Putamen (tissue), 1 donor: Measurements from ENCODE around the gene OTOA.
"Not testable (repeated sequence)": the region's sequence is repeated elsewhere in the genome, so short reads cannot be mapped to it uniquely, and the experiment has no call there.

Experiments used
- DNase-seq: peaks from one replicate; pipeline ENCODE4 v3.0.0-alpha.2; 2016; ENCODE audit warnings: low spot score

The OTOA gene

DNA sequence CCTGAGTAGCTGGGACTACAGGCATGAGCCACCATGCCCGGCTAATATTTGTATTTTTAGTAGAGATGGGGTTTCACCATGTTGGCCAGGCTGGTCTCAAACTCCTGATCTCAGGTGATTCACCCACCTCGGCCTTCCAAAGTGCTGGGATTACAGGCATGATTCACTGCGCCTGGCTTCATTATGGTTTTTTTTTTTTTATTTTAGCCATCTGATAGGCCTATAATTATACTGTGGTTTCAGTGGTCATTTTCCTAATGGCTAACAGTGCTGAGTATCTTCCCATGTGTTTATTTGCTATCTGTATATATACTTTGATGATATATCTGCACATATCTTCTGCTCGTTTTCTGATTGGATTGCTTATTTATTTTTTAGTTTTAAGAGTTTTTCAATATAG lies 10.7 kb downstream of the OTOA start:
- DNase-seq: not testable (repeated sequence)

DNA sequence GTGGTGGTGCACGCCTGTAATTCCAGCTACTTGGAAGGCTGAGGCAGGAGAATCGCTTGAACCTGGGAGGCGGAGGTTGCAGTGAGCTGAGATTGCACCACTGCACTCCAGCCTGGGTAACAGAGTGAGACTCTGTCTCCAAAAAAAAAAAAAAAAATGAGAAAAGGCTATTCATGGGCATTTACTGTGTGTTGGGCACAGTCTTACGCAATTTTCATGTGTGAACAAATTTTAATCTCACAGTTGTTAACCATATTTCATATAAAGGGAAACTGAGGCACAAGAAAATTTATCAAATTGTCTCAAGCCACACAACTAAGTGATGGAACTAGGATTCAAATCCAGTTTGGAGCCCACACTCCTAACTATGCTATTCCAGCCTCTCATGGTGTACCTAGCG lies 16.9 kb downstream of the OTOA start:
- DNase-seq: not testable (repeated sequence)

DNA sequence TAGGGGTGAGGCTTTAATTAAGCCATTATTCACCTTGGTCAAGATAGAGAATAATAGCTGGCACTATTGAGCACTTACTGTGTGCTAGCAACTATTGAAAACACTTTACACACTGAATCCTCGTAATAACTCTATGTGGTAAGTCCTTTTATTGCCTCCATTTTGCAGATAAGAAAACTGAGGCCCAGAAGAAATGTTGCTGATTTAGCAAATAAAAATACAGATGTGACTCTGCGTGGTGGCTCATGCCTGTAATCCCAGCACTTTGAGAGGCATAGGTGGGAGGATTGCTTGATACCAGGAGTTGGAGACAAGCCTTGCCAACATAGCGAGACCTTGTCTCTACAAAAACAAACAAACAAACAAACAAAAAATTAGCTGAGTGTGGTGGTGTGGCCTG lies 19.4 kb downstream of the OTOA start:
- DNase-seq: no peak

DNA sequence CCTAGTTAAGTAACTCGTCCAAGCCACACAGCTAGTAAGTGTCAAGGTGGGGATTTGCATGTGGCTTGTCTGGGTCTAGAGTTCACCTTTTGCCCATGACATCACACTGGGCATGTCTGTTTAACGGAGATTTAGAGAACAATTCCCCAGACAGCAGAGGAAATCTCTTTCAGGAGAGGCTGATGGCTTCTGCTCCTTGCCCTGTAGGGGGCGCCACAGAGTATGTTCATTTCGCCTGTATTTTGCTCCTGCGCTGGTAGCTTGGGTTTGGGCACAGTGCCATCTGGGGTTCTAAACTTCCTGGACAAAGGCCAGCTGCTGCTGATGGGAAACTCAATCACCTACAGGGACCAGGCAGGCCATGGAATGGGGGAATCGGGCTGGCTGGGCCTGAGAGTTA lies 20.4 kb downstream of the OTOA start:
- no peak for DNase-seq

DNA sequence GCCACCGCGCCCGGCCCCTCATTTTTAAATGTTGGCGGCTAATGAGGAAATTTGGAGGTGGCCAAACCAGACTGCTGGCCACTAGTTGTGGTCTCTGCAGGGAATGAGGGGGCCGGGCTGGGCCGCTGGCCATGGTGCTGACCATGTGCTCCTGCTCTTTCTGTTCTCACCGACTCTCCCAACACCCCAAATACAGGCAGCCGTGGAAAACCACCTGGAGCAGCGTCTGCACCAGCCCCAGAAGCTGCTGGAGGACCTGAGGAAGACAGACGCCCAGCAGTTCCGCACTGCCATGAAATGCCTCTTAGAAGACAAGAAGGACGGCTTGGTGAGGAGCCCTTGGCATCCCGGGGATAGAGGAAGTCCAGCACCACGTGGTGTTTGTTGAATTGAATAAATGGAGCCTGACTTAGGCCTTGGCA lies 21.3 kb downstream of the OTOA start:
- DNase-seq: no peak

DNA sequence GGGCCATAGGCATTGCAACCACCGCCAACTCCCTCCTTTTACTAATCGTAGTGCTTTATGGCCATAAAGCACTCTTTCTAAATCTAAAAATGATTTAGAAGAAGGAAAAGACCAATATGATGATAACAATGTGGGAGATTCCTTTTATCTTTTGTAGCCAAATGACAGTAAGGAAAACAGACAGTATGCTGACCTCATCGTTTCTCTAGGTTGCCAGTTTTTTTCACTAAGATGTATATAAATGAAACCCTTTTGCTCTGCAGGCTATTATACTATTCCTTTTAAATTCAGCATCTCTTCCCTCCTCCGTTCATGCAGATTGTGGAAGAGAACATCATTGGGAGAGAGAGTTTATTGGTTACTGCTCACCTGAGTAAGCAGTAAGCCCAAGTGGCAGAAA lies 25.3 kb downstream of the OTOA start:
- DNase-seq: no peak

DNA sequence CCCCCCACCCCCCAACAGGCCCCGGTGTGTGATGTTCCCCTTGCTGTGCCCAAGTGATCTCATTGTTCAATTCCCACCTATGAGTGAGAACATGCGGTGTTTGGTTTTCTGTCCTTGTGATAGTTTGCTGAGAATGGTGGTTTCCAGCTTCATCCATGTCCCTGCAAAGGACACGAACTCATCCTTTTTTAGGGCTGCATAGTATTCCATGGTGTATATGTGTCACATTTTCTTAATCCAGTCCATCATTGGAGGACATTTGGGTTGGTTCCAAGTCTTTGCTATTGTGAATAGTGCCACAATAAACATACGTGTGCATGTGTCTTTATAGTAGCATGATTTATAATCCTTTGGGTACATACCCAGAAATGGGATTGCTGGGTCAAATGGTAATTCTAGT lies 27.2 kb downstream of the OTOA start:
- DNase-seq: not testable (repeated sequence)

DNA sequence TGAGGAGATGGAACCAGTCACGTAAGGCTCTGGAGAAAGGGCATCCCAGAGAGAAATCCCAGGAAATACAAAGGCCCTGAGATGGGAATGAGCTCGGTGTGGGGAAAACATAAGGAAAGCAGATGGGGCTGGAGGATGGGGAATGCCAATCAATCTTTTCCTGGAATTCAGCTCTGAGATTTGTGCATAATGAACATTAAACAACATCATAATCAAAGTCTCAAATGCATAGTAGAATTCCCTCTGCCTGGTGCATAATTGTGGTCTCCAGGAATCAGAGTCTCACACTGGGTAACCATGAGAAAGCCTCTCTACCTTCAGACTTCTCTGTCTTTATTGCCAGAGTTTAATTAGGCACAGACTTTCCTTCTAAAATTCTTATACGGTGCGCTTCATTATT lies 30.8 kb downstream of the OTOA start:
- no peak for DNase-seq

DNA sequence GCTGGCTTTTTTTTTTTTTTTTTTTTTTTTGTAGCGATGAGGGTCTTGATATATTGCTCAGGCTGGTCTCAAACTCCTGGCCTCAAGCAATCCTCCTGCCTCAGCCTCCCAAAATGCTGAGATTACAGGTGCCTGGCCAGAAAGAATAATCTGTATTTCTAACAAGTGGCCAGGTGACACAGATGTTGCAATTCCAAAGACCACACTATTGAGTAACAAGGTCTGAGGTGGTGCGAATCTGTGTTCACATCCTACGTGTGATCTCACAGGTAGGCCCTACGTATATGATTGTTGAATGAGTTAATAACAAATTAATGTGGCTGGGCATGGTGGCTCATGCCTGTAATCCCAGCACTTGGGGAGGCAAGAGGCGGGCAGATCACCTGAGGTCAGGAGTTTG lies 33.3 kb downstream of the OTOA start:
- DNase-seq: no peak

DNA sequence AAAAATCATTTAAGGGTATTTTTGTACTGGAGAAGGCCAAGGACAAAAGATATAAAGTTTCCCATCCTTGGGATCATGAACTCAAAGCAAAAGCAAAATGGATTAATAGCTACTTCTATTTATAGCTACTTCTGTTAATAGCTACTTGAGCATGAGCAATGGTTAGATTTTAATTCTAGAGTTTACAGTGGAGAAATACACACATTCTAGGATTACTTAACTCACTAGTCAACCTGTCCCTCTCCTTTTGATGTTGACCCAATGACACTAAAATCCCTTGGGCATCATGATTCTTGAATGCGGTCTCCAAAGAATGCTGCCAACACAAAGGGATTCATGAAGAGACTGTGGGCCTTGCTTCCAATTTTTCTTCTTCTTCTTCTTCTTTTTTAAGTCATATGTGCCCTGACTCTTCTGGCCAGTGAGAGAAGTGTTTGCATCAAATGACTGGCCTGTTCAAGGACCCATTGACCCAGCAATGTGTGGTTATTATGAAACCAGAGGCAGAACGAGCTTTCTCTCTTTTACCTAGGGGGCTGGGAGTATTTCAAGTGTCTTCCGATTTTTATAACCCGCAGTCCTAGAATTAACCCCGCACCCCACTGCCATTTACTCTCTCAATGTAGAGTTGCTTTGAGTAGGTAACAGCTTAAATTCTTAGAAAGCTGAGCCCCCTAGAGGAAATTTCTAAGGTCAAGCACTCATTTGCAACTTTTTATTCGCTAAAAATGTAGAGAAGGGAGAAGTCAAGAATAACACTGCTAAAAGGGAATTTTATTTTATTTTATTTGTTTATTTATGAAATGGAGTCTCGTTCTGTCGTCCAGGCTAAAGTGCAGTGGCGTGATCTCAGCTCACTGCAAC lies 34.6 kb downstream of the OTOA start:
- no peak for DNase-seq

DNA sequence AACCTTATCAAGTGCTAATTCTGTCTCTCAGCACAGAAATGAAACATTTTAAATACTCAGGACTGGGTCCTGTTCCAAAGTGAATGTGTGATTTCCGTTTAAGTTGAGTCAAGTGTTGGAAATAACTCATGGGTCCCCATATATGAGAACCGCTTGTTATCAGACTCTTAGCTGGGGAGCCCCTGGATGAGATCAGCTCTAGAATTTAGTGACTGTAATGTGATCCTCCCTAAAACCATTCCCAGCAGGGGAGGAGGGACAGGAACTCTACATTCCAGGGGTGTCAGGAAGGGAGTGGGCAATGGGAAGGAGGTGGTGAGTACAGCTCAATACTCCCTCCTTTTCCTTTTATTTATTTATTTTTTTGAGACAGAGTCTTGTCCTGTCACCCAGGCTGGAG lies 37.5 kb downstream of the OTOA start:
- DNase-seq: no peak

DNA sequence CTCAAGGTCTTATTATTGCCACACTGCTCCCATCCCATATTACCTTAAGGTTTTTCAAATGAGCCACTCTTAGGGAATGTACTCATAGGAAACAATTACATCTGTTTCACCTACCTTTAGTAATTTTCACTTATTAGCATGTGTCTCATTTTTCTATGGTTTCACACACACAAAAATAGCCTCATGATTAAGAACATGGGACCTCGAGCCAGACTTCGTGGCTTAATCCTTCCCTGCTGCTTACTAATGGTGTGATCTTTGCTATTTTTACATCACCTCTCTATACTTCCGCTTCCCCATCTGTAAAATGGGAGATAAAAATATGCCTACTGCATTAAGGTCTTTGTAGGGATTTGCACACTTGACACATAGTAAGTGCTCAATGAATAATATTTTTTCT lies 38.5 kb downstream of the OTOA start:
- no peak for DNase-seq

DNA sequence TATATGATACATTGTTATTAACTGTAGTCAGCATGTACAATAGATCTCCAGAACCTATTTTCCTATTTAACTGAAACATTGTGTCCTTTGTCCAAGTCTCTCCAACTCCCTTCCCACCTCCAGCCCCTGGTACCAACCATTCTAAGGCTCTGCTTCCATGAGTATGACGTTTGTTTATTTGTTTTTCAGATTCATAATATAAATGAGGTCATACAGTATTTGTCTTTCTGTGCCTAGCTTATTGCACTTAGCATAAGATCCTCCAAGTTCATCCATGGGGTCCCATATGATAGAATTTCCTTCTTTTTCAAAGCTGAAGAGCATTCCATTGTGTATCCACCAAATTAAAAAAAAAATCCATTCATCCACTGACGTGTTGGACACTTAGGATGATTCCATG lies 39.4 kb downstream of the OTOA start:
- no peak for DNase-seq

DNA sequence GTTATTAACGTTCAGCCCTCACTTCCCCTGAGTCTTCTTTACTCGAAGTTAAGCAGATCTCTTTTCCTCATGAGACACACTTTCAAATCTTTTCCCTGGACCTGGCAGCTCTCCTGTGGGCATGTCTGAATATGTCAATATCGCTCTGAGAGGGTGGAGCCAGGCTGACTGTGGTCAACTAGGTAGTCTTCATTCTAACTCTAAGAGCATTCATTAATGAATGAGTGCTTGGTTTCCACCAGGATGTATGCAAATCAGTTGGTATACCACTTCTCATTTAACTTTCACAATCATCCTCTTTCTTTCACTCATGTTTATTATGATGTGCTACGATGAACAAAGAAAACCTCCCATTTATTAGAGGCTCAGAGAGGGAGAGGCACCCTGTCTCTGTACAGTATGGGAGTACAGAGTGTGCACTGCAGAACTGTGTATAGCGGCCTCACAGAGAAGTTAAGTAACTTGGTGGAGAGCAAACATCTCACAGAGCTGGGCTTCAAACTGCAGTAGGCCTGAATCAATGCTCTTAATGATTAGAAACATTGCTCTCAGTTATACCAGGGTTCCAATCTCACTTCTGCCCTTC lies 39.9 kb downstream of the OTOA start:
- no peak for DNase-seq

DNA sequence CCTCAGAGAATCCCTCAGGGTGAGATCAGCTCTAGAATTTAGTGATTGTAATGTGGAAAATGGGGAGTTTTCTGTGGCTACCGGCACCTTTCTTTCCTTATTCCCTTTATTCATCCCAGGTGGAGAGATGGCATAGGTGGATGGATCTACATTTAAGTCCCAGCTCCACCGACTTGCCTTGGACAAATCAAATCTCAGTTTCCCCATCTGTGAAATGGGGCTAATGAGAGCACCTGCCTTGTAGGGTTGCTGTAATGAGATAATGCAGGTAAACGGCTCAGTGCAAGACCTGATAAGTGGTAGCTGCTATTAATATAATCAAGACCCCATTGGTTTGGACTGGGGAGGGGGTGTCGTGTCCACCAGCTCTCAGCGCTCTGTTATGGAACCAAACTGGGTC lies 40.5 kb downstream of the OTOA start:
- DNase-seq: no peak

DNA sequence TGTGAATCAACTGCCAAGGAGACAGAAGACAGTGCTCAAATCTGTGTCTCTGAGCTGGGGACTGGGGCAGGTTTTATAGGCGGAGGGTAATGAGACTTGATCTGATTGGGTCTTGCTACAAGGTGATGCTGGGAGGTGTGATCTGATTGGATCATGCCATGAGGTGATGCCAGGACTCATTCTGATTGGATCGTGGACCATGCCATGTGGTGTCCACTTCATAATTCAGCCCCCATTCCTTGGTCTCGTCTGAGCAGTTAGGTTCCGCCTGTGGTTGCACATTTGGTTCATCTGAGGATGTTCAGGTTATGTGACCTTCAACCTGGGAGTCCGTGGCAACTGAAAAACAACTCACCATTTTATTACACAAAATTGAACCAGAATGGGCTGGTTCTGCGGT lies 41.0 kb downstream of the OTOA start:
- no peak for DNase-seq

DNA sequence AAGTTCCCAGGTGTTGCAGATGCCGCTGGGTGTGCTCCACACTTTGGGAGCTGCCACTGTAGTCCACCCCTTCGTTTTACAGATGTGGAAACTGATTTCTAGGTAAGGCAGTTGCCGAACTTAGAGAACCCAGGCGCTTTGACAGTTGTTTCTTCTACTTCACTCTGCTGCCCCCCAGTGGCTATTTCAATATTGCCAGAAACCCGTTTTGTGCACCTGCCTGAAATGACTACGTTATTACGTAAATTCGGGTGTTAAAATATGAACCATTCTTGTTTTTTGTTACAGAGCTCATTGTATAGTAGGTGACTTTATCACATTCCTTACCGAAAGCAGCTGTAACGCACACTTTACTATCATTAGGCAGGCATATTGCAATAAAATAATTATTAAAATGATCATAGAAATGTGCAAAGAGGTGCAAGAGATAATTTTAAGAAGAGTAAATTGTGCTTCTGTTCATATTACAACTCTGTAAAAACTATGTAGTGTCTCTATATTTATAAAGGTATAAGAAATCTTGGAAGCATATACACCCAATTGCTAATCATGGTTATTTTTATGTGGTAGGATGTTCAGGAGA lies 44.9 kb downstream of the OTOA start:
- peak; percentile 55 for DNase-seq

DNA sequence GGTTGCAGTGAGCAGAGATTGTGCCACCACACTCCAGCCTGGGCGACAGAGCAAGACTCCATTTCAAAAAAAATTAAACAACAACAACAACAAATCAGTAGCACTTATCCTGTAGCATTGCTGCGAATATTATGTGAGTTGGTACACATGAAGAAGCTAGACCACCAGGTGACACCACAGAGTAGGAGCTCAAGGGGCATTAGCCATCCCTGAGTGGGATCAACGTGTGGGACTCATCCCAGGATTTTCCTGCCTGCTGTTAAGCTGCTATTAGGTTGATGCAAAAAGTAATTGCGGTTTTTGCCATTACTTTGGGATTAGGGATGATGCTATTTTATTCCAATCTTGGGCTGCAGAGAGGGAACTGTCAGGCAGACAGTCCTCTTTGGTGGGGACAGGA lies 47.2 kb downstream of the OTOA start:
- no peak for DNase-seq

DNA sequence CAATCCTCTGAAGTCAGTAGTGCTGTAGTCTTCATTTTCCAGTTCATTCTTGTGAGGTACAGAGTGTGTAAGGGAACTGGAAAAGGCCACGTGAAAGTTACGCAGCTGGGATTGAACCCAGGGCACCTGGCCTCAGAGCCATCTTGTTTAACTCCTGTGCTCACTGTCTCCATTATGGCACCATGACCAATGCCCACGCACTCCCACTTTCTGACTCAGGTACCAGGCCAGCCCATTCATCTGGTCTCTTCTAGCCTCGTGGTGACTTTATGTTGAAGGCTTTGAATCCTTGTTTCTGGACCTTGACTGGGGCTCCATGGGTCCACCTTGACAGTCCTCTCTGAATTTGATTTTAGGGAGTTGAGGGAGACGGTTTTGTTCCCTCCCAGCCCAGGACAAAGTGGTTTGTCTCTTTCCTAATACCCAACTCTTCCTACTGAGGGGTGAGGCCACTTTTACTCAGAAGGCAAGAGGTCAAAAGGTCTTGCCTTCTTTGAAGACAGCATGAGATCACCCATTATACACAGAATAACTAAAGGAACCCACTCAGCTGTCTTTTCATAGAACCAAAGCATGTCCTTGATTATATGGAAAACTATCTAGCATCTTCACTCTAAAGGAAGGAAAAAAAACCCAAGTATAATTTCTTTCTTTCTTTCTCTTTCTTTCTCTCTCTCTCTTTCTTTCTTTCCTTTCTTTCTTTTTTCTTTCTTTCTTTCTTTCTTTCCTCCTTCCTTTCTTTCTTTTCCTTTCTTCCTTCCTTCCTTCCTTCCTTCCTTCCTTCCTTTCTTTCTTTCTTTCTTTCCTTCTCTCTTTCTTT lies 50.0 kb downstream of the OTOA start:
- no peak for DNase-seq

DNA sequence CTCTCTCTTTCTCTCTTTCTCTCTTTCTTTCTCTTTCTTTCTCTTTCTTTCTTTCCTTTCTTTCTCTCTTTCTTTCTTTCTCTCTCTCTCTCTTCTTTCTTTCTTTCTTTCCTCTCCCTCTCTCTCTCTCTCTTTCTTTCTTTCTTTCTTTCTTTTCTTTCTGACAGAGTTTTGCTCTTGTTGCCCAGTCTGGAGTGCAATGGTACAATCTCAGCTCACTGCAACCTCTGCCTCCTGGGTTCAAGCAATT lies 50.5 kb downstream of the OTOA start:
- DNase-seq: not testable (repeated sequence)

DNA sequence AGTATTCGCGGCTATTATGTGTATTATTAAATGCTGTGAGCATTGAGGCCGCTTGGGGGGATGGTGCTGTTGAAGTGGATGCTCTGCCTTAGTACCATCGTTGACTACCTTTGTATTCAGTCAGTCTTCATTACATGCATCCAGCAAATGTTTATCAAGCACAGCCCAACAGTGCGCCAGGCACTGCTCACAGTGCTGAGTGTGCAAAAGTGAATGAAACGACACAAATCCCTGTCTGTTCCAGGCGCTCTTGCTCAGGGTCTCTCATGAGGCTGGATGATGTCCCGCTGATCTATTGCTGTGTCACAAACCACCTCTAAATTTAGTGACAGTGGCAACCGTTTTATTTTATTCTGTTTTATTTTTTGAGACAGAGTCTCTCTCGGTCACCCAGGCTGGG lies 53.8 kb downstream of the OTOA start:
- DNase-seq: no peak

DNA sequence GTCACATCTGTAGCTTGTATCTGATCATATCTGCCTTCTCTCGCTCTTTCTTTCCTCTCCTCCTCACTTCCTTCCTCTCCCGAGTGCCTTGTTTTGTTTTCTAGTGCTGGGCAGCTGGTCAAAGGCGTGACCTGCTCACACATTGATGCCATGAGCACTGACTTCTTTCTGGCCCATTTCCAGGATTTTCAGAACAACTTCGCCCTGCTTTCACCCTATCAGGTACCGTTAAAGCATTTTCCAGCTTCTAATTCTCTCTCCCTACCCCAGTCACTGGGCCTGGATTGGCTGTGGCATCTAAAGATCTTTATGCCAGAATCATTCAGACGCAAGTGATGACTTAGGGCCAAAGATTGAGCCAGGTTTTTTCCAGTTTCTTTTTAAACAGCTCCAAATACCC lies 55.5 kb downstream of the OTOA start:
- DNase-seq: no peak

DNA sequence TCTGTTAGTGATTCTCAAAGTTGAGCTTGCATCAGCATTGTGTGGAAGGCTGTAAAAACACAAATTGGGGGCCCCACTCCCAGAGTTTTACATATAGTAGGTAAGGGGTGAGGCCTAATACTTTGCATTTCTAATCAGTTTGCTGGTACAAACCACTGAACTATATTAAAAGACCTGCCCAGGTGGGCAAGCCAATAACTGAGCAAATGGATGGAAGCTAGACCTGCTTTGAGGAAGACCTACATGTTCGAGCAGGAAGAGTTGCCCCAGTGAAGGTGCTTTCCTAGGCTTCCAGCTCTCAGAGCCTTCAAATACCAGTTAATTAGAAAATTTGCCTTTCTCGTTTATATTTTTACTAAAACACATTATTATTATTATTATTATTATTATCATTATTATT lies 56.8 kb downstream of the OTOA start:
- DNase-seq: no peak
